HL-60 (cell line): Measurements from ENCODE around the gene SLC17A5.
"Not testable (repeated sequence)": the region's sequence is repeated elsewhere in the genome, so short reads cannot be mapped to it uniquely, and the experiment has no call there.

Source experiments
- DNase-seq, 2 experiments: peaks; one replicate each; pipeline ENCODE4 v3.0.0-alpha.2; 2010 to 2020; ENCODE audit warnings: low read depth in 1 of 2, low spot score in 1 of 2
- H3K27ac ChIP-seq: fragments of 250-450 bp; sonication (Bioruptor Pico); replicated peaks from 2 replicates; pipeline ENCODE4 v1.5.1; 2020; ENCODE audit warnings: mild to moderate bottlenecking, moderate library complexity
- H3K27me3 ChIP-seq: fragments of 250-450 bp; sonication (Bioruptor Pico); 2 replicates; pipeline ENCODE4 v1.5.1; 2021; ENCODE audit warnings: mild to moderate bottlenecking, moderate library complexity; ENCODE audit not compliant: insufficient read depth, poor library complexity, severe bottlenecking
- H3K4me3 ChIP-seq: replicated peaks from 2 replicates; pipeline ENCODE4 v1.5.1; 2011; ENCODE audit warnings: mild to moderate bottlenecking, control low read depth, low read length; ENCODE audit not compliant: insufficient read depth
- CTCF ChIP-seq: IDR thresholded peaks from one replicate; pipeline ENCODE4 v1.5.1; 2011; ENCODE audit warnings: low read length, control low read depth, inconsistent platforms; ENCODE audit not compliant: insufficient read depth
- GABPA ChIP-seq: IDR thresholded peaks from 2 replicates; pipeline ENCODE4 v1.6.1; 2012; ENCODE audit warnings: low read depth
- POLR2AphosphoS5 ChIP-seq: IDR thresholded peaks from 2 replicates; pipeline ENCODE4 v1.6.1; 2012; ENCODE audit warnings: low read depth
- REST ChIP-seq: IDR thresholded peaks from 2 replicates; pipeline ENCODE4 v1.6.1; 2012; ENCODE audit warnings: low read depth; ENCODE audit not compliant: insufficient replicate concordance
- SPI1 ChIP-seq: IDR thresholded peaks from 2 replicates; pipeline ENCODE4 v1.6.1; 2012; ENCODE audit warnings: low read depth, mild to moderate bottlenecking, borderline replicate concordance

SLC17A5 gene

GRCh38 chr6:73580247-73581149, 73.3 kb downstream of the SLC17A5 start:
- peak overlapping the region; percentile 71 for H3K27ac ChIP-seq
- H3K4me3 ChIP-seq = no peak overlapping the region
- 0 out of 2 replicates have a peak, but pooled peaks have one; percentile 17 for TF ChIP-seq POLR2AphosphoS5
- TF ChIP-seq CTCF = peak; percentile 53
- no peak for TF ChIP-seq REST
- no peaks in the 10 kb centered on the region for H3K27me3 ChIP-seq
- DNase-seq = peak in 1 of 2 experiments; percentile 68

GRCh38 chr6:73579851-73580246, 73.9 kb downstream of the SLC17A5 start:
- TF ChIP-seq SPI1 (0 out of 2 replicates have a peak, but pooled peaks have one; percentile 0), GABPA (no peak), CTCF (no peak)
- Histone ChIP-seq H3K4me3 (no peak overlapping the region), H3K27me3 (no peaks in the 10 kb centered on the region), H3K27ac (peak overlapping the region; percentile 71)
- DNase-seq = peak in 1 of 2 experiments; percentile 26

GRCh38 chr6:73579389-73579788, 74.4 kb downstream of the SLC17A5 start:
- TF ChIP-seq REST (no peak), GABPA (no peak), SPI1 (no peak), CTCF (no peak), POLR2AphosphoS5 (no peak)
- DNase-seq = peak in 1 of 2 experiments; percentile 11
- Histone ChIP-seq H3K4me3 (no peak overlapping the region), H3K27me3 (no peaks in the 10 kb centered on the region), H3K27ac (peak overlapping the region; percentile 71)

- TF ChIP-seq CTCF (no peak), SPI1 (no peak), POLR2AphosphoS5 (no peak), REST (no peak), GABPA (no peak)
- no peak for DNase-seq
- Histone ChIP-seq H3K4me3 (no peak overlapping the region), H3K27ac (no peak overlapping the region), H3K27me3 (no peaks in the 10 kb centered on the region)
Measured at GRCh38 chr6:73577676-73578075, 76.1 kb downstream of the SLC17A5 start.

- not testable (repeated sequence) for H3K27ac ChIP-seq, DNase-seq, H3K27me3 ChIP-seq, H3K4me3 ChIP-seq
Measured at GRCh38 chr6:73572531-73572930, 81.3 kb downstream of the SLC17A5 start.
